PC-9 (cell line): ENCODE results near the gene MAP7D2. TPM values are rescaled to one million over a fixed set of nuclear protein-coding genes. Genes with fewer than 3 reads are reported as not detected.

ENCODE experiments used
- BruUV-seq: library from RNA; stranded (reverse); fragments of 400-500 nt; replicated peaks from 2 replicates; lab custom pipeline; 2021; lab: Mats Ljungman, UMichigan
- CTCF ChIA-PET: fragments of 300-600 bp; sonication (Branson Sonifier 250); formaldehyde crosslinking; loops from one replicate; lab custom pipeline; 2022; ENCODE audit warnings: antibody characterized with exemption; lab: Charles Lee
- POLR2A ChIA-PET: fragments of 300-600 bp; sonication (Branson Sonifier 250); formaldehyde crosslinking; loops from one replicate; lab custom pipeline; 2022; ENCODE audit warnings: antibody characterized with exemption; ENCODE audit not compliant: unreplicated experiment; lab: Charles Lee
- DNase-seq, 2 experiments: peaks; one replicate each; pipeline versions ENCODE4 v3.0.0 to v3.0.0-alpha.2; 2015 to 2022; ENCODE audit warnings: mixed read lengths in 1 of 2
- H2AFZ ChIP-seq: fragments of 200-600 bp; sonication (generic); 2 replicates; pipeline ENCODE4 v1.8.1; 2017; ENCODE audit warnings: antibody characterized with exemption
- H3F3A ChIP-seq: fragments of 200-600 bp; sonication (generic); 2 replicates; pipeline ENCODE4 v1.8.1; 2017; ENCODE audit warnings: antibody characterized with exemption, mild to moderate bottlenecking, low read depth; ENCODE audit not compliant: insufficient read depth
- H3K27ac ChIP-seq: fragments of 200-600 bp; sonication (generic); 2 replicates; pipeline ENCODE4 v1.6.1; 2016; ENCODE audit warnings: mixed run types
- H3K27me3 ChIP-seq: fragments of 200-600 bp; sonication (generic); 2 replicates; pipeline ENCODE4 v1.6.1; 2016; ENCODE audit warnings: low read depth, mixed run types; ENCODE audit not compliant: insufficient read depth
- H3K36me3 ChIP-seq: fragments of 200-600 bp; sonication (generic); 2 replicates; pipeline ENCODE4 v1.6.1; 2016; ENCODE audit warnings: low read depth, mixed run types
- H3K4me1 ChIP-seq: fragments of 200-600 bp; sonication (generic); replicated peaks from 2 replicates; pipeline ENCODE4 v1.6.1; 2016; ENCODE audit warnings: mixed run types; ENCODE audit not compliant: insufficient read depth
- H3K4me2 ChIP-seq: fragments of 200-600 bp; sonication (generic); 2 replicates; pipeline ENCODE4 v1.6.1; 2017; ENCODE audit warnings: mixed run types
- H3K4me3 ChIP-seq: fragments of 200-600 bp; sonication (generic); 2 replicates; pipeline ENCODE4 v1.6.1; 2016; ENCODE audit warnings: mixed run types
- H3K79me2 ChIP-seq: fragments of 200-600 bp; sonication (generic); 2 replicates; pipeline ENCODE4 v1.6.1; 2017; ENCODE audit warnings: low read depth, mixed run types
- H3K9me2 ChIP-seq: fragments of 200-600 bp; sonication (generic); 2 replicates; pipeline ENCODE4 v1.8.1; 2017; ENCODE audit warnings: mild to moderate bottlenecking; ENCODE audit not compliant: insufficient read depth
- H3K9me3 ChIP-seq: fragments of 200-600 bp; sonication (generic); 2 replicates; pipeline ENCODE4 v1.8.1; 2016; ENCODE audit warnings: low read depth; ENCODE audit not compliant: insufficient read depth
- H4K20me1 ChIP-seq: fragments of 200-600 bp; sonication (generic); 2 replicates; pipeline ENCODE4 v1.8.1; 2017; ENCODE audit not compliant: insufficient read depth
- EZH2 ChIP-seq: fragments of 200-600 bp; sonication (generic); IDR thresholded peaks from 2 replicates; pipeline ENCODE4 v1.8.0; 2017; ENCODE audit warnings: antibody characterized with exemption, low read depth
- intact Hi-C: fragments of 100-400 bp; cut with micrococcal nuclease; formaldehyde crosslinking; loops from one replicate; pipeline ENCODE4 v1.10.0; 2022; ENCODE audit not compliant: unreplicated experiment
- total RNA-seq: library from RNA; stranded (reverse); gene quantifications from 2 replicates; pipeline ENCODE4 v1.2.3, GENCODE V29; 2021
- TF ChIP-seq, protein P1 (sequence below): fragments of 200-600 bp; sonication (generic); conservative IDR thresholded peaks from 2 replicates; pipeline ENCODE4 v1.6.1; 2017; ENCODE audit warnings: mixed run types, antibody characterized with exemption, mild to moderate bottlenecking, moderate library complexity

MAP7D2 gene
- total RNA-seq, 1 experiment from 2014 or later = not detected

DNA sequence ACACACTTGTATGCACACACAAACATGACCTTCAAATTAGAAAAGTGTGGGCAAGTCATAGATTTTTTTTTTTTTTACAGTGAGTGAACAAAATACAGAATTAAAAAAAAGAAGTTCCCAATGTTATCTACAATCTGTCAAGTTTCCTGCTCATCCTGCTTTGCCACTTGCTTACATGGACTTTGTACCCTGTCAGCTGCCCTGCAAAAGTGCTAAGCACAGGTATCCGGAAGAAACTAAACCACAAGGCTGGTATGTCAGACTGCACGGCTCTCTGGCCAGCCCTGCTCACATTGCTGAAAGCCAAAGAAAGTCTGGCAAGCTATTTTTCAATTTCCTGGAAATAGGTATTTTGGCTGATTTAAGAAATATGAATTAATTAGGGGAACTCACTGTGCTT, 87.0 kb downstream of the MAP7D2 start:
- Histone ChIP-seq H3K79me2 (no peaks in the 10 kb centered on the region), H4K20me1 (no peaks in the 10 kb centered on the region), H3K36me3 (no peaks in the 10 kb centered on the region), H3K4me3 (no peak overlapping the region), H3F3A (no peaks in the 10 kb centered on the region), H3K9me3 (no peaks in the 10 kb centered on the region), H3K4me2 (peak overlapping the region; percentile 5; the same call in 1 of the 2 replicates), H3K9me2 (no peaks in the 10 kb centered on the region), H3K4me1 (peaks cover 16% of the 10 kb centered on the region), H3K27ac (no peak overlapping the region), H2AFZ (no peak overlapping the region), H3K27me3 (no peaks in the 10 kb centered on the region)
- peak; percentile 53 to 69 for DNase-seq
- BruUV-seq = no TSS peak
- CTCF ChIA-PET = no interaction called here
- POLR2A ChIA-PET = no interaction called here
- intact Hi-C loops = no loop called here
- TF ChIP-seq EZH2 = no peak
- TF ChIP-seq, protein P1, sequence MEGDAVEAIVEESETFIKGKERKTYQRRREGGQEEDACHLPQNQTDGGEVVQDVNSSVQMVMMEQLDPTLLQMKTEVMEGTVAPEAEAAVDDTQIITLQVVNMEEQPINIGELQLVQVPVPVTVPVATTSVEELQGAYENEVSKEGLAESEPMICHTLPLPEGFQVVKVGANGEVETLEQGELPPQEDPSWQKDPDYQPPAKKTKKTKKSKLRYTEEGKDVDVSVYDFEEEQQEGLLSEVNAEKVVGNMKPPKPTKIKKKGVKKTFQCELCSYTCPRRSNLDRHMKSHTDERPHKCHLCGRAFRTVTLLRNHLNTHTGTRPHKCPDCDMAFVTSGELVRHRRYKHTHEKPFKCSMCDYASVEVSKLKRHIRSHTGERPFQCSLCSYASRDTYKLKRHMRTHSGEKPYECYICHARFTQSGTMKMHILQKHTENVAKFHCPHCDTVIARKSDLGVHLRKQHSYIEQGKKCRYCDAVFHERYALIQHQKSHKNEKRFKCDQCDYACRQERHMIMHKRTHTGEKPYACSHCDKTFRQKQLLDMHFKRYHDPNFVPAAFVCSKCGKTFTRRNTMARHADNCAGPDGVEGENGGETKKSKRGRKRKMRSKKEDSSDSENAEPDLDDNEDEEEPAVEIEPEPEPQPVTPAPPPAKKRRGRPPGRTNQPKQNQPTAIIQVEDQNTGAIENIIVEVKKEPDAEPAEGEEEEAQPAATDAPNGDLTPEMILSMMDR = no peak

DNA sequence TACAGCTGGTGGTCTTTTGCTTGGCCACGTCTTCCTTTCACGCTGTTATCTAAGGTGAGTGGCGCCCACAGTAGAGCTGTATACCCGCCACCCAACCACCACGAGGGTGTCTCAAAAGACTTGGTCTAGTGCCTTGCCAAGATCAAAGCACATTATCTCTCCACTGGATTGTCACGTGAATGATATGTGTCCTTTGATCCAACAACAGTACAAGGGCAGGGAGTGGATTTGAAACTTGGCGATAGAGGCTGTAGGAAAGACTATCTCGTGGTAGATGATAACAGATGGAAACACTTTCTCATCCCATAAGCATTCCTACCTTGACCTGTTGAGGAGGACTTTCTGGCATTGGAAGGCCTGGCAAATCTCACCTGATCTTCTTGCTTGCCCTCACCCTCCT, 88.1 kb downstream of the MAP7D2 start:
- no peak overlapping the region for H3K27ac ChIP-seq
- no peaks in the 10 kb centered on the region for H3K27me3 ChIP-seq
- no peak for TF ChIP-seq EZH2
- TF ChIP-seq, protein P1 = no peak
- H3K9me2 ChIP-seq = no peaks in the 10 kb centered on the region
- POLR2A ChIA-PET = no interaction called here
- intact Hi-C loops = no loop called here
- H3K4me2 ChIP-seq = no peak overlapping the region
- no peaks in the 10 kb centered on the region for H3K9me3 ChIP-seq
- DNase-seq = no peak
- CTCF ChIA-PET = no interaction called here
- H2AFZ ChIP-seq = no peak overlapping the region
- BruUV-seq = no TSS peak
- H3F3A ChIP-seq = no peaks in the 10 kb centered on the region
- no peaks in the 10 kb centered on the region for H4K20me1 ChIP-seq
- no peak overlapping the region for H3K4me3 ChIP-seq
- H3K36me3 ChIP-seq = no peaks in the 10 kb centered on the region
- H3K79me2 ChIP-seq = no peaks in the 10 kb centered on the region
- H3K4me1 ChIP-seq = peaks cover 16% of the 10 kb centered on the region

DNA sequence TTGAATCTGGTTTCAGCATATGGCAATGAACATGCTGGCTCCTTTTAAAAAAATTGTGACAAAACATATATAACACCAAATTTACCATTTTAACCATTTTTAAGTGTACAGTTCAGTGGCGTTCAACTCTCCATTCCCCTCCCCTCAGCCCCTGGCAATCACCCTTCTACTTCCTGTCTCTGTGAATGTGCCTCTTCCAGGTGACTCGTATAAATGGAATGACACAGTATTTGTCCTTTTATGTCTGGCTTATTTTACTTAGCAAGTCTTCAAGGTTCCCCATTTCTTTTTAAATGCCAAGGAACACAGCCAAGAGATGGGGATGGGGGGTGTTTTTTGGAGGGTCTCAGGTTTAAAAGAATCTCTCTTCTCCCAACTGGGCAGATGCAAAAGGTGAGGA, 90.4 kb downstream of the MAP7D2 start:
- no peaks in the 10 kb centered on the region for H3K9me3 ChIP-seq
- no peaks in the 10 kb centered on the region for H3K27me3 ChIP-seq
- no peaks in the 10 kb centered on the region for H3F3A ChIP-seq
- H3K9me2 ChIP-seq = no peaks in the 10 kb centered on the region
- no TSS peak for BruUV-seq
- H3K27ac ChIP-seq = no peak overlapping the region
- no peak for TF ChIP-seq EZH2
- TF ChIP-seq, protein P1 = no peak
- H3K36me3 ChIP-seq = no peaks in the 10 kb centered on the region
- H4K20me1 ChIP-seq = no peaks in the 10 kb centered on the region
- H3K4me3 ChIP-seq = no peak overlapping the region
- H3K79me2 ChIP-seq = no peaks in the 10 kb centered on the region
- H3K4me2 ChIP-seq = peak overlapping the region; percentile 26; the same call in 1 of the 2 replicates
- DNase-seq = peak in 1 of 2 experiments; percentile 1
- peaks cover 16% of the 10 kb centered on the region for H3K4me1 ChIP-seq
- POLR2A ChIA-PET = no interaction called here
- CTCF ChIA-PET = no interaction called here
- H2AFZ ChIP-seq = no peak overlapping the region
- intact Hi-C loops = no loop called here
